Suprapubic skin (tissue), 4 donors: ENCODE results near the gene RAB27B. TPM values are rescaled to one million over a fixed set of nuclear protein-coding genes. Genes with fewer than 3 reads are reported as not detected.

ENCODE experiments used
- DNase-seq, 2 donors: peaks; one replicate each; pipeline ENCODE4 v3.0.0-alpha.2; 2019; ENCODE audit warnings: low spot score in 2 of 2
- H3K27ac ChIP-seq: fragments of 200-600 bp; sonication (generic); one replicate; pipeline ENCODE4 v1.5.1; 2019
- H3K27me3 ChIP-seq: fragments of 200-600 bp; sonication (generic); one replicate; pipeline ENCODE4 v1.5.1; 2019
- H3K36me3 ChIP-seq: fragments of 200-600 bp; sonication (generic); one replicate; pipeline ENCODE4 v1.5.1; 2019
- H3K4me1 ChIP-seq: fragments of 200-600 bp; sonication (generic); one replicate; pipeline ENCODE4 v1.5.1; 2019
- H3K4me3 ChIP-seq: fragments of 200-600 bp; sonication (generic); one replicate; pipeline ENCODE4 v1.5.1; 2019; ENCODE audit warnings: mild to moderate bottlenecking
- H3K9me3 ChIP-seq: fragments of 200-600 bp; sonication (generic); one replicate; pipeline ENCODE4 v1.5.1; 2019
- CTCF ChIP-seq, 2 donors: fragments of 200-600 bp in 1 of 2; fragments of 450-650 bp in 1 of 2; sonication (generic) in 1 of 2; IDR thresholded peaks; one replicate each; pipeline ENCODE4 v1.5.1; 2016 to 2019; ENCODE audit warnings: antibody characterized with exemption in 2 of 2, mild to moderate bottlenecking in 1 of 2, moderate library complexity in 1 of 2
- EP300 ChIP-seq: sonication (generic); formaldehyde crosslinking; IDR thresholded peaks from one replicate; pipeline ENCODE4 v1.6.1; 2017; ENCODE audit warnings: antibody characterized with exemption
- POLR2A ChIP-seq, 2 donors: fragments of 450-650 bp; IDR thresholded peaks; one replicate each; pipeline ENCODE4 v1.6.1; 2017; ENCODE audit warnings: antibody characterized with exemption in 2 of 2, mild to moderate bottlenecking in 2 of 2, moderate library complexity in 2 of 2
- POLR2AphosphoS5 ChIP-seq, 3 donors: sonication (generic); formaldehyde crosslinking; IDR thresholded peaks; one replicate each; pipeline ENCODE4 v1.6.1; 2017; ENCODE audit warnings: antibody characterized with exemption in 3 of 3
- WGBS: methylation state at CpG from one replicate; pipeline ENCODE4 v1.1.5; 2018; 5-methylcytosine and 5-hydroxymethylcytosine counted together
- total RNA-seq, 4 donors: library from RNA; depleted of rRNA; stranded (reverse); fragments of >200 nt; gene quantifications; one replicate each; pipeline ENCODE4 v1.1.0, GENCODE V29; 2016

The RAB27B gene
- total RNA-seq, 4 donors from 2014 or later: 18.0 to 32.8 (median 20.6) TPM

GRCh38 chr18:54787121-54787520 is 41.2 kb upstream of the RAB27B start:
- WGBS: 28% methylated on average over 5 of the region's 5 CpGs
- Histone ChIP-seq H3K9me3 (no peaks in the 10 kb centered on the region), H3K4me3 (no peak overlapping the region), H3K27ac (no peak overlapping the region), H3K4me1 (peaks cover 5% of the 10 kb centered on the region), H3K27me3 (no peaks in the 10 kb centered on the region), H3K36me3 (no peaks in the 10 kb centered on the region)
- TF ChIP-seq POLR2A (IDR thresholded peaks at IDR 0.05) (no peak), EP300 (no peak), POLR2AphosphoS5 (IDR thresholded peaks at IDR 0.05) (no peak), CTCF (IDR thresholded peaks at IDR 0.05) (no peak)
- DNase-seq: no peak

- Histone ChIP-seq H3K27me3 (no peaks in the 10 kb centered on the region), H3K4me3 (no peak overlapping the region), H3K36me3 (no peaks in the 10 kb centered on the region), H3K27ac (no peak overlapping the region), H3K9me3 (no peaks in the 10 kb centered on the region), H3K4me1 (peaks cover 5% of the 10 kb centered on the region)
- no peak for DNase-seq
- no peak for TF ChIP-seq CTCF (IDR thresholded peaks at IDR 0.05)
- no peak for TF ChIP-seq POLR2AphosphoS5 (IDR thresholded peaks at IDR 0.05)
- TF ChIP-seq EP300: no peak
- no peak for TF ChIP-seq POLR2A (IDR thresholded peaks at IDR 0.05)
Observed at GRCh38 chr18:54787616-54788015, 40.7 kb upstream of the RAB27B start.

GRCh38 chr18:54790109-54790508 is 38.2 kb upstream of the RAB27B start:
- Histone ChIP-seq H3K4me1 (peaks cover 5% of the 10 kb centered on the region), H3K36me3 (no peaks in the 10 kb centered on the region), H3K27me3 (no peaks in the 10 kb centered on the region), H3K27ac (no peak overlapping the region), H3K4me3 (no peak overlapping the region), H3K9me3 (no peaks in the 10 kb centered on the region)
- no peak for TF ChIP-seq CTCF (IDR thresholded peaks at IDR 0.05)
- TF ChIP-seq EP300: no peak
- no peak for TF ChIP-seq POLR2AphosphoS5 (IDR thresholded peaks at IDR 0.05)
- TF ChIP-seq POLR2A (IDR thresholded peaks at IDR 0.05): no peak
- WGBS: 70% methylated on average over 1 of the region's 1 CpG
- no peak for DNase-seq

GRCh38 chr18:54791657-54792056 is 36.6 kb upstream of the RAB27B start:
- TF ChIP-seq POLR2A (IDR thresholded peaks at IDR 0.05): no peak
- WGBS: 92% methylated on average over 10 of the region's 12 CpGs

GRCh38 chr18:54792079-54792478 is 36.2 kb upstream of the RAB27B start:
- TF ChIP-seq POLR2A (IDR thresholded peaks at IDR 0.05) (no peak), POLR2AphosphoS5 (IDR thresholded peaks at IDR 0.05) (no peak), CTCF (IDR thresholded peaks at IDR 0.05) (no peak), EP300 (no peak)
- no peak overlapping the region for H3K4me3 ChIP-seq
- no peaks in the 10 kb centered on the region for H3K27me3 ChIP-seq
- no peaks in the 10 kb centered on the region for H3K36me3 ChIP-seq
- H3K27ac ChIP-seq: no peak overlapping the region
- whole genome bisulfite sequencing: 99% methylated on average over 9 of the region's 9 CpGs
- H3K9me3 ChIP-seq: no peaks in the 10 kb centered on the region
- DNase-seq: no peak
- H3K4me1 ChIP-seq: peaks cover 3% of the 10 kb centered on the region

More at GRCh38 chr18:54791657-54792056, 36.6 kb upstream of the RAB27B start:
- no peaks in the 10 kb centered on the region for H3K9me3 ChIP-seq
- H3K4me3 ChIP-seq: no peak overlapping the region
- H3K27me3 ChIP-seq: no peaks in the 10 kb centered on the region
- no peak overlapping the region for H3K27ac ChIP-seq
- DNase-seq: no peak
- no peaks in the 10 kb centered on the region for H3K36me3 ChIP-seq
- H3K4me1 ChIP-seq: peaks cover 5% of the 10 kb centered on the region

- Histone ChIP-seq H3K4me1 (no peaks in the 10 kb centered on the region), H3K4me3 (no peak overlapping the region), H3K9me3 (no peaks in the 10 kb centered on the region), H3K36me3 (no peaks in the 10 kb centered on the region), H3K27me3 (no peaks in the 10 kb centered on the region), H3K27ac (no peak overlapping the region)
- WGBS: 85% methylated on average over 1 of the region's 1 CpG
- DNase-seq: no peak
- TF ChIP-seq POLR2A (IDR thresholded peaks at IDR 0.05) (no peak), CTCF (IDR thresholded peaks at IDR 0.05) (no peak), POLR2AphosphoS5 (IDR thresholded peaks at IDR 0.05) (no peak), EP300 (no peak)
Observed at GRCh38 chr18:54794823-54795222, 33.5 kb upstream of the RAB27B start.
